Stimulated activated CD8-positive, alpha-beta memory T cell treated with anti-CD3 and anti-CD28 coated beads, Interleukin-7, amount 100 ng/mL, for 48 hours (primary cell): ENCODE measurements around the gene SNX25.
"Not testable (repeated sequence)": the region's sequence is repeated elsewhere in the genome, so short reads cannot be mapped to it uniquely, and the experiment has no call there.

Experiments used
- DNase-seq, 2 donors: peaks; one replicate each; pipeline ENCODE4 v3.0.0-alpha.2; 2020; ENCODE audit warnings: low read depth in 1 of 2; ENCODE audit errors: extremely low read depth in 1 of 2

Gene SNX25

GRCh38 chr4:185229021-185229818, 19.8 kb downstream of the SNX25 start:
- DNase-seq, result no peak

GRCh38 chr4:185232370-185232769, 23.0 kb downstream of the SNX25 start:
- DNase-seq, result no peak

- DNase-seq, result no peak
These were observed 25.9 kb downstream of the SNX25 start for GRCh38 chr4:185235119-185235842.

GRCh38 chr4:185235843-185236503, 26.6 kb downstream of the SNX25 start:
- no peak for DNase-seq

GRCh38 chr4:185237175-185237574, 27.8 kb downstream of the SNX25 start:
- DNase-seq, result no peak

GRCh38 chr4:185238215-185238681, 28.9 kb downstream of the SNX25 start:
- DNase-seq, result no peak

GRCh38 chr4:185238750-185239149, 29.4 kb downstream of the SNX25 start:
- DNase-seq, result no peak

GRCh38 chr4:185240486-185240885, 31.1 kb downstream of the SNX25 start:
- DNase-seq, result not testable (repeated sequence)

GRCh38 chr4:185242749-185243533, 33.5 kb downstream of the SNX25 start:
- DNase-seq, result no peak

GRCh38 chr4:185243879-185244278, 34.5 kb downstream of the SNX25 start:
- no peak for DNase-seq

- no peak for DNase-seq
These were observed 35.4 kb downstream of the SNX25 start for GRCh38 chr4:185244763-185245162.

GRCh38 chr4:185246453-185246852, 37.1 kb downstream of the SNX25 start:
- no peak for DNase-seq

GRCh38 chr4:185247151-185247550, 37.8 kb downstream of the SNX25 start:
- DNase-seq, result no peak

- DNase-seq, result no peak
These were observed 39.1 kb downstream of the SNX25 start for GRCh38 chr4:185248393-185249039.

GRCh38 chr4:185249105-185249504, 39.7 kb downstream of the SNX25 start:
- DNase-seq, result no peak

GRCh38 chr4:185254434-185254833, 45.0 kb downstream of the SNX25 start:
- DNase-seq, result no peak

- no peak for DNase-seq
These were observed 46.5 kb downstream of the SNX25 start for GRCh38 chr4:185255868-185256267.

GRCh38 chr4:185256446-185256845, 47.0 kb downstream of the SNX25 start:
- no peak for DNase-seq

GRCh38 chr4:185257086-185257485, 47.7 kb downstream of the SNX25 start:
- DNase-seq, result no peak

- DNase-seq, result no peak
These were observed 48.3 kb downstream of the SNX25 start for GRCh38 chr4:185257694-185258093.
